Measurements from ENCODE around the gene TSHZ3. TPM values are rescaled to one million over a fixed set of nuclear protein-coding genes. Genes with fewer than 3 reads are reported as not detected.

The TSHZ3 gene
- polyA plus RNA-seq, 3 donors: 0.99 to 5.8 (median 3.9) TPM

DNA sequence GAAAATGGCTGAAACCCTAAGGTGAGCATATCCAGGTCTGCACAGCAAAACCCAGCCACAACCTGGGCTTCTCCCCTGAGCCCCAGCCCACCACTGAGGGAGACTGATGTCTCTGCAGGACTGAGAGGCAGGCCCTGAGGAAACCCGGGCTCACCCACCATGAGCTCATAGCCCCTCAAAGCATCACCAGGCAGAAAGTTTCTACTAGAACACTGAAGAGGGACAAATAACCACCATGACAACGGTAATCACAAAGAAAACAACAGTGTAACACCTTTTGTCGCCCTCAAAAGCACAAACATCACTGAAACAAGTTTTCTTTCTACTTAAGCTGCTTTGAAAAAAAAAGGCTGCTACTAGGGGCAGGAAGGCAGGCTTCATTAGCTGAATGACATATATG lies 29.8 kb downstream of the TSHZ3 start:
- 69 to 82% (median 81%) methylated on average over 3 of the region's 3 CpGs for whole genome bisulfite sequencing, 3 donors
- H3K27ac ChIP-seq (ENCODE audit: low read depth, low read length): no peak overlapping the region

DNA sequence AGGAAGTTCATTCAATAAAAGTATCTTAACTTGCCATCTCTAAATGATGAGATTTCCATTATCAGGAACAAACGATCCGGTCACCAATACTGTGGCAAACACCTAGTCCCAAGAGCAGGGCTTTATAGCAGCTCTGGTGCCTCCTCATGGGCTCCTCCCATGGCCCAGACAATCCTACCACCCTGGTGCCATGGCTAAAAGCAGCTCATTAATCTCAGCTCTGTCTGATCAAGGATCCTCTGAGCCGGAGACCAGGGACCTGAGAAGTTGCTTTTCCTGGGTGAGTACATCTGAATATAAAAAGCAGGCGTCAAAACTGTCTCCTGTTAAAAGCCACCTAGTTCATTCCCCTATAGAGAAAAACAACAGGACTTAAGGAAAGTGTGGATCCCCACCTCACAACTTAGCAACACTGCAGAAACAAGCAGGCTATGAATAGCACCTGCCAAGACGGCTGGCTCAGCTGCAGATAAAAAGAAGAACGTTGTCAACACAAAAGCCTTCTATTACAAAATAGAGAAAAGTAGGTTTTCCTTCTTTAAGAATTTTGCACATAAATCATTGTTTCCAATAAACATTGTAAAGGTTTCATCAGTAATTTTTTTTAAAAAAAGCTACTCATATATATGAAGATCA lies 30.3 kb downstream of the TSHZ3 start:
- WGBS, 3 donors: 60 to 73% (median 71%) methylated on average over 6 of the region's 6 CpGs
- no peak overlapping the region for H3K27ac ChIP-seq (ENCODE audit: low read depth, low read length)

DNA sequence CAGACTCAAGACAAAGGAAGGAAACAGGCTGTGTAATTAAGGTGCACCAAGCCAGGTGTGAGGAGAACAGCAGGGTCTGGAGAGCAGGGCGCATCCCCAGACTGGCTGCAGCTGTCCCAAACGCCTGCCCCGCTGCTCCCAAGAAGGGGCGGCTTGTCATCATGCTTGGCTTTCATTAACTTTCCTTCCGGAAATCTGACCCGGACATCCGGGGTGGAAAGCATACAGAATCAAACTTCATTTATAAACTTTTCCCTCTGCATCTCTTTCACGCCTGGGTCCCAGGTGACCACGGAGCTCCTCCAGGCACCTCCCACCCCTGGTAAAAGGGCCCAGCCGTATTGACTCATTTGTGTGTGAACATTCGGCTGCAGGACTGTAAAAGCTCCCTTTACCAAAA lies 31.7 kb downstream of the TSHZ3 start:
- no peak overlapping the region for H3K27ac ChIP-seq (ENCODE audit: low read depth, low read length)

DNA sequence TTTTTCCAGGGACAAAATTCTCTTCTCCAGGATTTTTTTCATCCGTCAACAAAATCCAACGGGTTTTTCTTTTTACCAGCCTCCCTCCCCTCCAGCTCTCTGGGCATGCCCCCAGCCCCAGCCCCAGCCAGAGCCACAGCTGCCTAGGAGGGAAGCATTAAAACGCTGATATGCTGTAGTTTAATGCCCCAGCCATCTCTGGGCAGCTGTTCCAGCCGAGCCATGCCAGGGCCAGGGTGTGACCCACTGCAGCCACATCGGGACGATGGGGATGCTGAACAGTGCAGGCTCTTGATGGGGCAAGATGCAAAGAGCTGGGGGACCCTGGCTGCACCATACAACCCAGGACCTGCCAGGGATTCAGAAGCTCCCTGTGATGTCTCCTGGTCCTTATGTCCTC lies 32.1 kb downstream of the TSHZ3 start:
- 34 to 77% (median 45%) methylated on average over 6 of the region's 6 CpGs for WGBS, 3 donors
- H3K27ac ChIP-seq (ENCODE audit: low read depth, low read length): no peak overlapping the region

More for the DNA sequence above, 31.7 kb downstream of the TSHZ3 start:
- WGBS, 3 donors: 42 to 58% (median 58%) methylated on average over 11 of the region's 11 CpGs

DNA sequence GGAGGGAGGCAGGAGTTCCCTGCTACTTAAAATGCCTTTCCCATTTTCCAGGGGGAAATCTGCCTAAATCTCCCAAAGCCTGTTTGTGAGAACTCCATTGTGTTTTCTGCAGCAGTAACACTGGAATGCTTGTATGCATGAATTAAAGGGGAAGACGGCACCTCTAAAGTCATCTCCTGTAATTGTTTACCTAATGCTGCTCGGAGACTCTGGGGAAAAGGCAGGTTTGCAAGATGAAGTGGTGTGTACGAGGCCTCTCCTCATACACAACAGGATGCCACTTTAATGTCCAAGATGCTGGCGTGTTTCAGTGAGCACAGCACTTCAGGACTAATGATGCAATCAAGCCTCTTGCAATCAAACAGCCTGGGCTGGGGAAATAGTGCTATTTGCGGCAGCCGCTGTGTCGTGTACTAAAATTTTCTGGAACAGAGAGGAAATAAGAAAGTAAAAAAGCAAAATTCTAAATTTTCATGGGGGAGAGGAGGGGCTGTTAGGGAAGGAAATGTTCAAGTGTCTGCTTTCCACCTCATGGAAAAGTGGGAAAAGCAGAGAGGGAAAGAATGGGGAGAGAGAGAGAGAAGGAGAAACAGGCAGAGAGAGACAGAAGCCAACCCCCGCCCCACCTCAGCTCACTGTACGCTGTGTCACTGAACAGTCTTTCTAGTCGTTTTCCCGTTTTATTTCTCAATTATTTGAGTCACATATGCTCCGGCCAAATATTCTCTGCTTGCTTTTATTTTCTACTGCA lies 32.9 kb downstream of the TSHZ3 start:
- no peak overlapping the region for H3K27ac ChIP-seq (ENCODE audit: low read depth, low read length)
- WGBS, 3 donors: 23 to 59% (median 31%) methylated on average over 12 of the region's 12 CpGs

DNA sequence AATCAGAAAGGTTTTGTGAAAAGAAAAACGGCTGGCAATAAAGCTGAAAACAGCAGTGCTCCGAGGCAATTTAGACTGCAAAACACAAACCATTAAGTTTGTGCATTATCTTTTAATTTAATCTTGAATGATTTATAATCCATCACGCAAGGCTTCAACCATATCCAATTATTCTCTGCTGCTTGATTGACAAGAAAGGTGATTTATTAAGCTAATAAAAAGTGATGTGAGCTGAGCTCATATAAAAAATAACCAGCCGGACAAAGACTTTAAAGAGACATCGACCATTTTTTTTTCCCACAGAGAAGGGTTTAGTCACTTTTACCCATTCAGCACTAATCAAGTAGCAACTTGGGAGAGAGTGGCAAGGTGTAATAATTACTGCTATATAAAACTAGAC lies 33.6 kb downstream of the TSHZ3 start:
- H3K27ac ChIP-seq (ENCODE audit: low read depth, low read length): no peak overlapping the region
- 51 to 61% (median 54%) methylated on average over 5 of the region's 5 CpGs for WGBS, 3 donors

DNA sequence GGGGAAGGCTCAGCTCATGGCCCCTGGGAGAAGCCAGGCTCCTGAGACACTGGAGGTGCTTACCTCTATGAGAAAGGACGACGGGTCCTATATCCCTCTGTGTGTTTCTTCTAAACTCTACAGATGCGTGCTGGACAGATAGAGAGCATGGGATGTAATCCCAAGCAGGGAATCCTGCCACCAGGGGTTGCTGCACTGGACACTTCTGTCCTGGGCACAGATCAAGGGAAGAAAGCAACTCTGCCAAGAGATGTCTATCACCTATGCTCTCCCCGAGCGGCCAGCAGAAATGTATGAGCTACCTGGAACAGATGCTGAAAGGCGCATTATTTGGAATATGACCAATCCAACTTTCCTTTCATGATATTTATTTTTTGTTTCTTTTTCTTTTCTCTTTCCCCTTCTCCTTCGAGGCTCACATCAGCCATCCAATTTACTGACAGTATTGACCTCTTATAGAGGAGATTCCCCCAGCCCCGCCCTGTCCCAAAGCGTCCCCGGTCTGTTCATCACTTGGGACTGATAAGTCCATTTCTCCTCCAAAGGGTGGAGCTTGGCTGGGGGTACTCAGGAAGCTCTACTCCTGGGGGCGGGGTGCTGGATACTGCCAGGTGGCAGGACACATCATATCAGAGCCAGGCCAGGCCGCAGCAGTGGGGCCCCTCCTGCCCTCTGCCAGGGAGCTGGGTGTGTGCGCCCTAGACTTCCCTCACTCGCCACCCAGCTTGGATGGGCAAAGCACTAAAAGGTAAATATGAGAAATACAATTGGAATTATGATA lies 34.2 kb downstream of the TSHZ3 start:
- no peak overlapping the region for H3K27ac ChIP-seq (ENCODE audit: low read depth, low read length)

DNA sequence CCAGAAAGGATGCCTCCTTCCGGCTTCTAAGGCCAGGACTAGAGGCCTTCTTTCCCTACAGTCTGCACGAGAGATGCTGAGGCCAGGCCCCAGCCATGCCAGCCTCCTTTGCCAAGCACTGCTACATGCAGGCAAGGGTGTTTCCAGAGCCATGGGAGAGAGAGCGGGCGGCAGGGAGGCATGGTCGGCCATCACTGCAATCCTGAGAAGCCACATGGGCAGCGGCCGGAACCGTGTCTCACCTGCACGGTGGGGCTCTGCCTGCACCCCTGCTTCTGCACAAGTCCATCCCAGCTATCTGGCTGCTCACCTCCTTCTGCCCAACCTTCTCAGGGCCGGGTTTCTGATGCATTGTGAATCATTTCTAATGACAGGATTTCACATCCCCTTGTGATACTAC lies 35.1 kb downstream of the TSHZ3 start:
- H3K27ac ChIP-seq (ENCODE audit: low read depth, low read length): no peak overlapping the region
- WGBS, 3 donors: 88 to 94% (median 92%) methylated on average over 10 of the region's 10 CpGs

More for the DNA sequence above, 34.2 kb downstream of the TSHZ3 start:
- 71 to 78% (median 72%) methylated on average over 14 of the region's 14 CpGs for WGBS, 3 donors

DNA sequence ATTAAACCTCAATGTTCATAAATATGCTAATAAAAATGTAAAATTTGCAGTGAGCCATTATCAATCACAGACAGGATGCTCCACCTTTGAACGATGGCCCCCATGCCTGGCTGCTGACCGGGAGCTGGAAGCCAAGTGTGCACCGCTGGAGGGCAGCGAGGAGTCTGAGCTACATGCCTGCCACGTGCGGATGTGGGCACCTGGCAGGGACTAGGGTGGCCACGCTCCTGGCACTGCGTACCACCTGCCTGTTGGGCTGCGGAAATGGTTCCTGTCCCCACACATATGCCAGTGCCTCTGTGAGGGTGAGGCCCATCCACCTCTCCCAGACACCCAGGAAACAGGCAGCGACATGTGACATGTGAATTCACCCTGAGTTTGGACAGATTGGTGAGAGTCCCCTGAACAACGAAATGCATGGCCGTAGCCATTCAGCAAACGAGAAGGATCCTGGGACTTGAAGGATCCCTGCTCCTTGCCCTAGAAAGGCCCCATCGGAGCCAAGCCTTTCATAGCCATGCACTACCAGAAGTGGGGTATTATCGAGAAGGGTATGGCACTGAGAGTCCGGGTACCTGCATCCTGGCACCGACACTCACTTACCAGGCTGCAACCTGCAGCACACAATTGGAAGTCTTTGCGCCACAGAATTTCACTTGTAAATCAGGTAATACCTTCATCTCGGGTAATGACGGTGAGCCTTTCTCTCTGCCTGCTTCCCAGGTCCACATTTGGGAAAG lies 35.8 kb downstream of the TSHZ3 start:
- H3K27ac ChIP-seq (ENCODE audit: low read depth, low read length): no peak overlapping the region
- WGBS, 3 donors: 91 to 92% (median 92%) methylated on average over 20 of the region's 20 CpGs

DNA sequence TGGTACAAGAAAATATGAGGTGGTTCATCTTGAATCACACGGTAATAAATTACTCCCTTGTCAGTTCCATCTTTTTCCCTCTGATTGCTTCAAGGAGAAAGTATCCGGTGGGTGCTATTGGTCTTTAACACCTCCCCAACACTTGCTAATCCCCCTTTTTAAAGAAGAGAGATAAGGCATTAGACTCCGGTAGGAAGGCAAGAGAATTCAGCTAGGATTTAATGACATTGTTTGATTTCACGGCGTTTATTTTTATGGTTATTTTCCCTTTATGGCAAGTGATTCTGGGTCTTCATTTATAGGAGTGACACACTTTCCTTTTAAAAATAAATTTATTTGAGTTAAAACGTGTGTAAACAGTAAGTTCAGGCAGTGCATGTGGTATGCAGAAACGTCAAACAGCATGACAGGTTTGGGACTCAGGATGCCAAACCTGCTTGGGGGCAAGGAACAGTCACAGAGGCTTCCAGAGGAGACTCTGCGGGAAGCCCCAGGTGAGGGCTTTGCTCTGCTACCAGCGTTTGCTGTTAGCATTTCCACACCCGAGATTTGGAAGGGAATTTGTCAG lies 36.5 kb downstream of the TSHZ3 start:
- WGBS, 3 donors: 51 to 84% (median 72%) methylated on average over 10 of the region's 10 CpGs
- H3K27ac ChIP-seq (ENCODE audit: low read depth, low read length): no peak overlapping the region

DNA sequence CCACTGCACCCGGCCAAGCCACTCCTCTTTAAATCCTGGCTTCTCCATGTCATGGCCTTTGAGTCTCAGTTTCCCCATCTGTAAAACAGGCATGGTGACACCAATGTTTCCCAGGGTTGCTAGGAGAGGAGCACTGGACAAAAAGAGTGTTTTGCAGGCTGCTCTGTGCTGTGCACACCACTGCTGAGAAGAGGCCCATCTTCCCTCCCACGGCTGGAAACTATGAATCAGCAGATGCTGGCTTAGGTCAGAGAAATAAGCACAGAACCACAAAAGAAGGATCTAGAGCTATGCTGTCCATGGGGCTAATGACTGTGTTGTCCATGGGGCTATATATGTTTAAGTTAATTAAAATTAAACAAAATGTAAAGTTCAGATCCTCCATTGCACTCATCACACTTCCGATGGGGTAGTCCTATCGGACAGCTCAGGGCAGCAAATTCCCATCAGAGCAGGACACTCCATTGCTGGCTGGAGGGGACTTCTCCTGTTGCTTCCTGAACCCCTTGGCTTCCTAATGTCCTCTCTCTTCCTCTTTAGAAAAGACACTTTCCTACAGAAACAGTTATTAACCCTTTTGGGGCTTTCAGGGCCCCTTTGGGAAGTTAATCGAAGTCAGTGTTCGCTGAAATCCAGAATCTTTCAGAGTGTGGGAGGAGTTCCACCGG lies 37.1 kb downstream of the TSHZ3 start:
- WGBS, 3 donors: 66 to 72% (median 72%) methylated on average over 7 of the region's 7 CpGs
- H3K27ac ChIP-seq (ENCODE audit: low read depth, low read length): no peak overlapping the region

DNA sequence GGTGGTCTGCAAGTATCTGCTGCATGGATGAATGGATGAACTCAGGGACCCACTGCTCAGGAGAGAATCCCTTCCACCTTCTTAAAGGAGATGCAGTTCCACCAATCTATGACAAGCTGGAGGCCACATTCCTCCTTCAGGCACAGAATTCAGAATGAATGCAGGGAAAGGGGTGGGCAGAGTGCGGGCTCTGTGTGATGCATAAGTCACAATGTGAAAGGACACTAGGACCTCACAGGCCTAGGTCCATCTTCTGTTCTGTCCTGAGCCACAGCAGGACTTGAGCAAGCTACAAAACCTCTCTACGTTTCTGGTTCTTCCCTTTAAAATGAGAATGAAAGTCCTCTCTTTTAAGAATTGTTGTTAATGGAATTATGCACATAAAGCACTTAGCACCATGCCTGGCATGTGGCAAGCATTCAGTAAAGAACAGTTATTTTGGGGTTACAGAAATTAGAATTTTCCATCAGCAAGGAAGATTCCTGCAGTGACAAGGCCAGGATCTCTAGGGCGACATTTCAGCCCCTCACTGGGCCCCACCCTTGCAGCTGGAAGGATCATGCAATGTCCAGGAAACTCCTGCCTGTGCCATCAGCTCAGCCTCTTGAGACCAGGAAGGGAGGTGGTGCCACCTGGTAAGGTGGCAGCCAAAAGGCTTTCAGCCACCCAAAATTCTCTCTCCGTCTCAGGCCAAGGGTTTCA lies 38.7 kb downstream of the TSHZ3 start:
- 75 to 80% (median 77%) methylated on average over 4 of the region's 4 CpGs for WGBS, 3 donors

DNA sequence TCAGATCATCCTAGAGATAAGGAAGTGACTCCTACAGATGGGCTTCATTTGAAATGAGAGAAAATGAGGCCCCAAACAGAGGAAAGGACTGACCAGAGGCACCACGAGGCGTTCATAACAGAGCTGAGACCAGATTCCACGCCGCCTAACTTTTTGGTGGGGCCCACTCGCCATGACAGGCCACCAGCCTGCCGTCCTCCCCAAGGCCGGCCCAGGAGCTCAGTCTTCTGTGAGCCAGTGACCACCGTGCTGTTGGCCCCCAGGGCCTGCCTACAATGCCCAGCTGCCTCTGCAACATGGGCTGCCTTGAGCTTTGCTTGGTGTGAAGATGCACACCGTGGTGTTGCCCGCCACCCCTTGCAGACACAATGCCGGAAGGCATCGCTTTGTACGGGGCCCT lies 40.5 kb downstream of the TSHZ3 start:
- 91 to 96% (median 96%) methylated on average over 13 of the region's 13 CpGs for WGBS, 3 donors
- no peak overlapping the region for H3K27ac ChIP-seq (ENCODE audit: low read depth, low read length)

More for the DNA sequence above, 38.7 kb downstream of the TSHZ3 start:
- H3K27ac ChIP-seq (ENCODE audit: low read depth, low read length): no peak overlapping the region

DNA sequence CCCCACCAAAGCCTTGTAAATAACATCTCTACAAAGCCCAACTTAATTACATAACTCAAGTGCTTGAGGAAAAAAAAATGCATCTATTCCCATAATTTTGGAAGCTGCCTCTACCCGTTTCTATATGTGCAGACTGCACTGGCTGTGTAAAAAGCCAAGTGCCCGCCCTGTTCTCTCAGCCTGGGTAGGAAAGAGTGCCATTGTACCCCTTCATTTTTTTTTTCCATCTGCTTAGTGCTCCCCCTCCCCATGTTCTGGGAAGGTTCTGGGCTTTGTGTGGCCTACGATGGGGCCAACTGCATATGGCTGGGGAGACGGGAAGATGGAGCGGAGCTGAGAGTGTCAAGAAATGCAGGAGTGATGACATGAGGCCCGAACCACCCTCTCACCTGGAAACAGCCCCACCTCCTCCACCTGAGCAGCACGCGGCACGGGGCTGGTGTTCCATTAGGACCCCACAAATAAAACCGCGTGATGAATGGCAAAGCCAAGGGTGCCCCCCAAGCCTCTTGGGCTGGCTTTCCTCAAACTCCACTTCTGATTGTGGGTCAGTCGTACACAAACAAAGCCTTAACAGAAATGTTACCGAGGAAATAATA lies 42.1 kb downstream of the TSHZ3 start:
- WGBS, 3 donors: 88 to 95% (median 93%) methylated on average over 13 of the region's 13 CpGs

DNA sequence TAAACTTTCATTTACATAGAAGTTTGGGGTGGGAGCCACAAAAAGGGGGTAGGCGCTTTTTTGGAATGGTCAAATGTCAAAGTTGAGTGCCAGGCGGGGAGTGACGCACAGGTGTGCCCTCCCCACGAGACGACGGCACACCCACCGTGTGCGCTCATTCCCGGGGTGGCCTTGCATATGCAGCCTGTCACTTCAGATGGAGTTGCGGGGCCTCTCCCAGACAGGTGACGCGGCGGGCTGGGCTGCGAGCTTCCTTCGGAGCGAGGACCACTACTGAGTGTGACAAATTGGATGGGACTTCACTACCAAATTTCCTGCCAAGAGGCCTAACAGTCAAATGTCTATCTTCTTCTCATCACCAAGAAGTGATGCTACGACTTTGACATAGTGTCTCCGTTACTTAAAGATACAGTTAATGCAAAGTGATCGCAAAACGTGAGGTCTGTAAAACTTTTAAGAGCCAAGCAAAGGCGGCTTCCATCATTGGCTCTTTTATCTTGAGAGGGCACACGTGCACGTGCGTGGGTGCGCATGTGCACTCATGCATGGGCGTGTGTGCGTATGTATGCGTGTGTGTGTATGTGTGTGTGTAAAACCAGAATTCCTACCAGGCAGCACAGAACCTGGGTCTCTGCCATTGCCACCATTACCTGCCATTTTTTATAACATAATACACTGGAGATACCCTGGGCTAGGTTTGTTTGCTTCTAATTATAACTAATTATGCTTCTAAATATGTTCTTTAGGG lies 43.1 kb downstream of the TSHZ3 start:
- 88 to 92% (median 92%) methylated on average over 28 of the region's 28 CpGs for WGBS, 3 donors
- H3K27ac ChIP-seq (ENCODE audit: low read depth, low read length): no peak overlapping the region

More for the DNA sequence above, 42.1 kb downstream of the TSHZ3 start:
- H3K27ac ChIP-seq (ENCODE audit: low read depth, low read length): no peak overlapping the region

DNA sequence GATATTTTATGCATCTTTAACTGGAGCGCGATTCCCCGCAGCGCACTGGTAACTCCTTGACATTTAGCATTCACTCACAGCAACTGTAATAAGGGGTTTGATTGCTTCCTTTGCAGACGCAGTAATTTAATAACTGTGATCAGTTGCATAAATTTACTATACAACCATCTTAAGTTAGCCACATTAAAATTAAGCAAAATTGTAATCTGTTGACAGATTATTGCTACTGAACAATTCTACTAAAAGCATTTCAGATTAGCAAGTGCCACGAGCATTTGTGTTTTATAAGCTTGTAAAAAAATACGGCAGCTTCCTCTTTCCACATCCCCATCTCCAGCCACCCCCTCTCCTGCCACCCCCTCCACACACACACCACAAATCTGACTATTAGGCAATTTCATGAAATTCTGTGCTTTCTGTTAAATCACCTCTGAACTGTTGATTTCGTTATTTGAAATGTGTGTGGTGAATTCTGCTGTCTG lies 44.4 kb downstream of the TSHZ3 start:
- no peak overlapping the region for H3K27ac ChIP-seq (ENCODE audit: low read depth, low read length)
- 51 to 81% (median 55%) methylated on average over 8 of the region's 8 CpGs for WGBS, 3 donors
